Stomach (tissue), 4 donors: ENCODE measurements around the gene SLC35C1.

Source experiments
- EP300 ChIP-seq: sonication (generic); formaldehyde crosslinking; IDR thresholded peaks from one replicate; pipeline ENCODE4 v1.6.1; 2017; ENCODE audit warnings: antibody characterized with exemption
- TF ChIP-seq, protein P1 (sequence below), 7 experiments: fragments of 450-650 bp in 4 of 7; fragments of 200-600 bp in 3 of 7; sonication (generic) in 3 of 7; IDR thresholded peaks; one replicate each; pipeline ENCODE4 v1.5.1; 2016 to 2019; ENCODE audit warnings: antibody characterized with exemption in 7 of 7, control low read depth in 2 of 7, mild to moderate bottlenecking in 1 of 7

- TF ChIP-seq, protein P1, sequence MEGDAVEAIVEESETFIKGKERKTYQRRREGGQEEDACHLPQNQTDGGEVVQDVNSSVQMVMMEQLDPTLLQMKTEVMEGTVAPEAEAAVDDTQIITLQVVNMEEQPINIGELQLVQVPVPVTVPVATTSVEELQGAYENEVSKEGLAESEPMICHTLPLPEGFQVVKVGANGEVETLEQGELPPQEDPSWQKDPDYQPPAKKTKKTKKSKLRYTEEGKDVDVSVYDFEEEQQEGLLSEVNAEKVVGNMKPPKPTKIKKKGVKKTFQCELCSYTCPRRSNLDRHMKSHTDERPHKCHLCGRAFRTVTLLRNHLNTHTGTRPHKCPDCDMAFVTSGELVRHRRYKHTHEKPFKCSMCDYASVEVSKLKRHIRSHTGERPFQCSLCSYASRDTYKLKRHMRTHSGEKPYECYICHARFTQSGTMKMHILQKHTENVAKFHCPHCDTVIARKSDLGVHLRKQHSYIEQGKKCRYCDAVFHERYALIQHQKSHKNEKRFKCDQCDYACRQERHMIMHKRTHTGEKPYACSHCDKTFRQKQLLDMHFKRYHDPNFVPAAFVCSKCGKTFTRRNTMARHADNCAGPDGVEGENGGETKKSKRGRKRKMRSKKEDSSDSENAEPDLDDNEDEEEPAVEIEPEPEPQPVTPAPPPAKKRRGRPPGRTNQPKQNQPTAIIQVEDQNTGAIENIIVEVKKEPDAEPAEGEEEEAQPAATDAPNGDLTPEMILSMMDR (IDR thresholded peaks at IDR 0.05): no peak
- no peak for TF ChIP-seq EP300
These were observed 9.6 kb upstream of the SLC35C1 start for GRCh38 chr11:45795379-45795778.
